ENCODE data around the gene CAMP.

CAMP gene

DNA sequence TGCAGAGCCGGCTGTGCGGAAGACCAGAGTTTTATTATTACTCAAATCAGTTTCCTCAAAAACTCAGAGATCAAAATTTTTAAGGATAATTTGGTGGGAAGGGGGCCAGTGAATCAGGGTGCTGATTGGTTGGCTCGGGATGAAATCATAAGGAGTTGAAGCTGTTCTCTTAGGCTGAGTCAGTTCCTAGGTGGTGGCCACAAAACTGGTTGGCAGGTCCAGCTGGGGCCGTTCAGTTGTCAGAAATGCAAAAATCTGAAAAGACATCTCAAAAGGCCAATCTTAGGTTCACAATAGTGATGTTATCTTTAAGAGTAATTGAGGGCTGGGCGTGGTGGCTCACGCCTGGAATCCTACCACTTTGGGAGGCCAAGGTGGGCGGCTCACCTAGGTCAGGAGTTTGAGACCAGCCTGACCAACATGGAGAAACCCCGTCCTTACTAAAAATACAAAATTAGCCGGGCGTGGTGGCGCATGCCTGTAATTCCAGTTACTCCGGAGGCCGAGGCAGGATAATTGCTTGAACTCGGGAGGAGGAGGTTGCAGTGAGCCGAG is 15.3 kb downstream of the CAMP start:
- Histone ChIP-seq H3K27ac (no peak overlapping the region), H3K4me1 (peaks cover 3 to 20% (median 11%) of the 10 kb centered on the region in 4 donors), H3K4me3 (no peak overlapping the region), H3K36me3 (no peaks in the 10 kb centered on the region), H3K9me3 (no peaks in the 10 kb centered on the region), H3K27me3 (no peaks in the 10 kb centered on the region)
- TF ChIP-seq, protein P1, sequence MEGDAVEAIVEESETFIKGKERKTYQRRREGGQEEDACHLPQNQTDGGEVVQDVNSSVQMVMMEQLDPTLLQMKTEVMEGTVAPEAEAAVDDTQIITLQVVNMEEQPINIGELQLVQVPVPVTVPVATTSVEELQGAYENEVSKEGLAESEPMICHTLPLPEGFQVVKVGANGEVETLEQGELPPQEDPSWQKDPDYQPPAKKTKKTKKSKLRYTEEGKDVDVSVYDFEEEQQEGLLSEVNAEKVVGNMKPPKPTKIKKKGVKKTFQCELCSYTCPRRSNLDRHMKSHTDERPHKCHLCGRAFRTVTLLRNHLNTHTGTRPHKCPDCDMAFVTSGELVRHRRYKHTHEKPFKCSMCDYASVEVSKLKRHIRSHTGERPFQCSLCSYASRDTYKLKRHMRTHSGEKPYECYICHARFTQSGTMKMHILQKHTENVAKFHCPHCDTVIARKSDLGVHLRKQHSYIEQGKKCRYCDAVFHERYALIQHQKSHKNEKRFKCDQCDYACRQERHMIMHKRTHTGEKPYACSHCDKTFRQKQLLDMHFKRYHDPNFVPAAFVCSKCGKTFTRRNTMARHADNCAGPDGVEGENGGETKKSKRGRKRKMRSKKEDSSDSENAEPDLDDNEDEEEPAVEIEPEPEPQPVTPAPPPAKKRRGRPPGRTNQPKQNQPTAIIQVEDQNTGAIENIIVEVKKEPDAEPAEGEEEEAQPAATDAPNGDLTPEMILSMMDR (IDR thresholded peaks at IDR 0.05), result no peak
- DNase-seq, result peak in 1 of 2 donors; percentile 54
- intact Hi-C loops (cut with DNase I; ENCODE audit: low total_unique reads), result loop anchor here (10.0 kb wide), 1 partner anchor 196 kb away; the partner anchor contains the start of gene PLXNB1

DNA sequence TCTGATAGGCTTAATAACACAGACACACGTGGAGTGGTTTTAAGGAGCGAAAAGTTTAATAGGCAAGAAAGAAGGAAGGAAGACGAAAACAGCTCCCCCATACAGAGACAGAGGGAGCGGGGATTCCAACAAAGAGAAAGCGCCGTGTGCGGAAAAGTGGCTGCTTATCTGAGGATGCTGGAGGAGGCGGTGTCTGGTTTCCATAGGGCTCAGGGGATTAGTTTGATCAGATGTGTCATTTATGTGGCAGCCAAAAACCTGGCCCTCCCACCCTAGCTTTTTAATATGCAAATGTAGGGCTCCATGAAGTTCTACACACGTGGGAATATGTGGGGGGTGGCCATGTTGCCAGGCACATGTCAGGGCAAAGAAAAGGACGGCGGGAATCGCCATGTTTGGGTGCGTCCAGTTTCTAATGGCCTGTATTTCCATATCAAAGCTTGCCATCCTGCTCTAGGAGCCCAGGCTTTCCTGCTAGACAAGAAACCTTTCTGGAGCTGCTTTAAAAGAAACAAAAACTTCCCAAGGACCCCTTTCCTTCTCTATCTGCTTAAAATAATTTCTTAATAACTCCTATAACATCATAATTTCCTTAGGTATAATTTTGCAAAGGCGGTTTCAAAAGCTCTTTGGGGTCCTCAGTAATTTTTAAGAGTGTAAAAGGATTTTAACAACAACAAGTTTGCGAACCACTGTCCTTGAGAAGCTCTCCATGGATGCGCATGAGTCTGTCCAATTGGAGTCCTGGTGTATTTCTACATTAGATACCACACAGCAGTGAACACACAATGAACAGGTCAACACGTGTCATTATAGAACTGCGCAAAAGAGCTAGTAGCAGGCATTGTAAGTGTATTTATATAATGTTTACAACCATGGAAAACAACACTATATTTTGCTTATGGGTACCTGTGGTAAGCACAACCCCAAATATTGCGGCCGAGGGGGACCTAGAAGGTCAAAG is 17.0 kb downstream of the CAMP start:
- Histone ChIP-seq H3K4me3 (peak overlapping the region; percentile 58 to 78), H3K27me3 (no peaks in the 10 kb centered on the region), H3K27ac (peak overlapping the region; percentile 62 to 84), H3K4me1 (peaks cover 3 to 20% (median 11%) of the 10 kb centered on the region in 4 donors), H3K9me3 (no peaks in the 10 kb centered on the region), H3K36me3 (no peaks in the 10 kb centered on the region)
- intact Hi-C loops (cut with DNase I; ENCODE audit: low total_unique reads), result loop anchor here (10.0 kb wide), 1 partner anchor 195 kb away; the partner anchor contains the start of gene PLXNB1
- TF ChIP-seq, protein P1 (IDR thresholded peaks at IDR 0.05), result no peak
- peak in 1 of 2 donors; percentile 42 for DNase-seq

DNA sequence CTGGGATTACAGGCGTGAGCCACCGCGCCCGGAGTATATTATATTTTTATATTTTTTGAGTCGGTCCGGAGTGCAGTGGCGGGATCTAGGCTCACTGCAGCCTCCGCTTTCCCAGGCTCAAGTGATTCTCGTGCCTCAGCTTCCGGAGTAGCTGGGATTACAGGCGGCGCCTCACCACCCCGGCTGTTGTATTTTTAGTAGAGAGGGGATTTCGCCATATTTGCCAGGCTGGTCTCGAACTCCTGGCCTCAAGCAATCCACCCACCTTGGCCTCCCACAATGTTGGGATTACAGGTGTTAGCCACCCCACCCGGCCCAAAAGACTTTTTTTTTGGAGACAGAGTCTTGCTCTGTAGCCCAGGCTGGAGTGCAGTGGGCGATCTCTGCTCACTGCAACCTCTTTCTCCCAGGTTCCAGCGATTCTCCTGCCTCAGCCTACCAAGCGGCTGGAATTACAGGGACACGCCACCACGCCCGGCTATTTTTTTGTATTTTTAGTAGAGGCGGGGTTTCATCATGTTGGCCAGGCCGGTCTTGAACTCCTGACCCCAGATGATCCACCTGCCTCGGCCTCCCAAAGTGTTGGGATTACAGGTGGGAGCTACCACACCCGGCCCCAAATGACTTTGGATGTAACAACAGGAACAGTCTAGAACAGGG is 18.6 kb downstream of the CAMP start:
- peak in 1 of 2 donors; percentile 64 for DNase-seq
- H3K27me3 ChIP-seq, result no peaks in the 10 kb centered on the region

DNA sequence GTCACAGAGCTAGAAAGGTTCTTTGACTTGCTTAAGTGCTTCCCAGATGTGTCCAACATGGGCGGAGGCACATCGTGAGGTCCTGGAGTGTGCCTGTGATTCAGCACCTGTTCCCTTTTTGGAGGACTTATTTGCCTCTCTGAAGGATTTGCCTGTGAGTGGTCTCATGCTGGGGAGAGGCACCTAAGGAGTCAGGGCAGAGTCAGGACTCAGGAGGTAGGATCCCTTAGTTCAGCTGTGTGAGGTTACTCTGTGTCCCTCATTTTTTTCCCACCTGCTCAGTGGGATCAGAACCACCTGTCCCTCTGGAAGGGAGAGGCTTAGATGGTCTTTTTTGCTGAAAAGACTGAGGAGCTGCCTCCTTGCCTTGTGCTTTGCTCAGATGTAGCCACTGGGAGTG is 20.6 kb downstream of the CAMP start:
- H3K4me1 ChIP-seq, result peaks cover 3 to 20% (median 11%) of the 10 kb centered on the region in 4 donors
- no peak overlapping the region for H3K27ac ChIP-seq
- intact Hi-C loops (cut with DNase I; ENCODE audit: low total_unique reads), result no loop called here
- H3K4me3 ChIP-seq, result no peak overlapping the region
- no peaks in the 10 kb centered on the region for H3K9me3 ChIP-seq
- TF ChIP-seq, protein P1 (IDR thresholded peaks at IDR 0.05), result no peak
- no peaks in the 10 kb centered on the region for H3K27me3 ChIP-seq
- peaks cover 0 to 20% (median 1%) of the 10 kb centered on the region in 3 donors for H3K36me3 ChIP-seq
- no peak for DNase-seq

More for the DNA sequence above, 18.6 kb downstream of the CAMP start:
- Histone ChIP-seq H3K4me3 (peak overlapping the region; percentile 58 to 78), H3K27ac (peak overlapping the region; percentile 62 to 84), H3K9me3 (no peaks in the 10 kb centered on the region), H3K4me1 (peaks cover 3 to 20% (median 11%) of the 10 kb centered on the region in 4 donors), H3K36me3 (peaks cover 0 to 5% (median 0%) of the 10 kb centered on the region in 3 donors)
- TF ChIP-seq, protein P1 (IDR thresholded peaks at IDR 0.05), result no peak
- intact Hi-C loops (cut with DNase I; ENCODE audit: low total_unique reads), result no loop called here

DNA sequence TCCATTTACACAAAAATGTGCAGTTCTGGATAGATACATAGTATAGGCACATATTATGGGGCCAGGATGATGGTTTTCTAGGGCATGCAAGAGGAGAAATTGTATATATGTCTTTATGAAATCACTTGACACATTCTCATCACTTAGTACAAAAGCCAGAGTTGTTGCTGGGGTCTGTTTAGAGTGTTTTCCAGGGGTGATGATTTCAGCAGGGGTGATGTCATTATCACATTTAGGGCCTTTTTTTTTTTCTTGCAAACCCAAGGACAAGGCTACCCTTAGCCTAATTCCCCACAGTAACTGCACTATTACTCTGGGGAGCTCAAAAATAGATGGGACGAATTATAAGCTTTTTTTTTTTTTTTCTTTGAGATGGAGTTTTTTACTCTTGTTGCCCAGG is 21.2 kb downstream of the CAMP start:
- no peak for DNase-seq
- Histone ChIP-seq H3K9me3 (no peaks in the 10 kb centered on the region), H3K27ac (no peak overlapping the region), H3K36me3 (peaks cover 0 to 26% (median 7%) of the 10 kb centered on the region in 3 donors), H3K4me1 (peaks cover 3 to 20% (median 11%) of the 10 kb centered on the region in 4 donors), H3K27me3 (no peaks in the 10 kb centered on the region), H3K4me3 (no peak overlapping the region)
- TF ChIP-seq, protein P1 (IDR thresholded peaks at IDR 0.05), result no peak
- intact Hi-C loops (cut with DNase I; ENCODE audit: low total_unique reads), result no loop called here
